Thyroid gland (tissue), 4 donors: ENCODE results near the gene DLG2.

Source experiments
- CTCF ChIP-seq, 6 experiments: fragments of 200-600 bp in 3 of 6; fragments of 450-650 bp in 3 of 6; sonication (generic) in 3 of 6; IDR thresholded peaks; one replicate each; pipeline ENCODE4 v1.5.1; 2016 to 2019; ENCODE audit warnings: antibody characterized with exemption in 6 of 6, mild to moderate bottlenecking in 2 of 6, inconsistent platforms in 1 of 6, moderate library complexity in 1 of 6
- POLR2A ChIP-seq, 2 donors: fragments of 450-650 bp; IDR thresholded peaks; one replicate each; pipeline ENCODE4 v1.6.1; 2017; ENCODE audit warnings: antibody characterized with exemption in 2 of 2, mild to moderate bottlenecking in 2 of 2, moderate library complexity in 1 of 2

DNA sequence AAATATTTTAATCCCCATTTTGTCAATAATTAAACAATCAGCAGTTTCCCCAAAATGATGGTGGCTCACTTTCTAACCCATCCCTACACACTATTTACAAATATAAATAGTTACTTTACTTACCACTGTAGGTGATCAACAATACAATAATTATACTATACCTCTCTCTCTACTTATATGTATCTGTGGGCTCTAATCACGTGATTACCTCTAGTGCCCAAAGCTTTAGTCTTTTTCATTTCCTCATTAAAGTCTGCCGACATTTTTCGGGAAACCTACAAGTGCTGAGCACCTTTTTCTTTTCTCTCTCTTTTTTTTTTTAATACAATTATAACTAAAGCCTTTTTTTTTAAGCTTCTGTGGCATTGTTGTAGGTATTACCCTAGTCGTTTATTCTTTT lies 23.9 kb downstream of the DLG2 start:
- TF ChIP-seq CTCF (IDR thresholded peaks at IDR 0.05) (no peak), POLR2A (IDR thresholded peaks at IDR 0.05) (no peak)
